ENCODE data around the gene TFIP11.
A peak's percentile ranks its signal among the peaks of the same experiment; 100 is the strongest.

Gene TFIP11

DNA sequence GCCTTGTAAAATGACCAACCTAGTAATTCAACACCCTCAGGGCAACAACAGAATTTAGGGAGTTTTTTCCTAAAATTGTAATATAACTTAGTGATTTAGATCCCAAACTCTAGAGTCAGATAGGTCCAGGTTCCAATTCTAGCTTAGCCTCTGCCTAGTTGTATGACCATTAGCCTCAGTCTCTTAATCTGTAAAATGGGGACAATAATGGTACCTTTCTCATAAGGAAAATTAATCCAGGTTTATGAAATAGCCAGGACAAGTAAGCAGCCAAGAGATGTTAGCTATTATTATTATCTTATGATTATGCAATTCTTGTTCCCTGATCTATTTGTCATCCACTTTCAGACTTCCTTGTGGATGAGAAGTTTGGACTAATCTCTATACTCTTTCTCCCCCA lies 4.1 kb downstream of the TFIP11 start:
- no peak for DNase-seq

GRCh38 chr22:26503758-26504157 lies 8.5 kb downstream of the TFIP11 start:
- no peak for DNase-seq

DNA sequence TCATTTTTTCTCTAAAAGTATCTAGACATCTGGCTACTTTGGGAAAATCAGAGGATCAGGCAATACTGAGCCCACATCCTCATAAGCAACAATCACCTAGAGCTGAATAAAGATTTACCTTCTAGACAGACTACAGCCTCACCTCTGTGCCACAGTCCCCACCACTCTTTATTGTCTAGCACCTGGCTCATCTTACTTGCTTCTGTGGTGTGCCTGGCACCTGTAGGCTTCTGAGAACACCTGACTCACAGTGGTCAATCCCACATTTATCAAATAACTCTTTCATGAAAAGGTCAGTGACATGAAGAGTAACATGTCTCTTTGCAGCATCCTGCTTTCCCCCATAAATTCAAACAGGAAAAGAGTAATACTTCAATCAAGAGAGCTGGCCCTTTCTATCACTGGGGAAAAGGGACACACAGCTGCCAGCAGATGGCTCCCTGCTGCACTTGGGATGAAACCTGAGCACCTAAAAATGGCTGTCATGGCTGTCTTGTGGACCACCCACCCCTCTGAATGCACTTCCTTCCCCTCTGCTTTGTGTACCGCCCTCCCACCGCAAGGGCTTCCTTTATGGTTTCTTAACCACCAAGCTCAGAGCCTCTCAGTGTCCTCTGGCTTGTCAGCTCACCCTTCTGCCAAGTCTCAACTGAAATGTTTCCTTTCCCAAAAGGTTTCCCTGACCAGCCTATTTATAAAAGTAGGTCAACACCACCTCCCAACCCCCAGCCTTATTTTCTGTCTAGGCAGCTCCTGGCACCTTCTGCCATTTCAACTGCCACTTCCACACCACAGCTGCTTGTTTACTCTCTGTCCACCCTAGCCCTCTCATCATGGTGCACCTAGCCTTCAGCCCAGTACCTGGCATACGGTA lies 9.3 kb downstream of the TFIP11 start:
- peak in 34 of 56 donors; percentile 1 to 74 (median 26) for DNase-seq

- DNase-seq: no peak
Observed at GRCh38 chr22:26501996-26502395, 10.3 kb downstream of the TFIP11 start.

DNA sequence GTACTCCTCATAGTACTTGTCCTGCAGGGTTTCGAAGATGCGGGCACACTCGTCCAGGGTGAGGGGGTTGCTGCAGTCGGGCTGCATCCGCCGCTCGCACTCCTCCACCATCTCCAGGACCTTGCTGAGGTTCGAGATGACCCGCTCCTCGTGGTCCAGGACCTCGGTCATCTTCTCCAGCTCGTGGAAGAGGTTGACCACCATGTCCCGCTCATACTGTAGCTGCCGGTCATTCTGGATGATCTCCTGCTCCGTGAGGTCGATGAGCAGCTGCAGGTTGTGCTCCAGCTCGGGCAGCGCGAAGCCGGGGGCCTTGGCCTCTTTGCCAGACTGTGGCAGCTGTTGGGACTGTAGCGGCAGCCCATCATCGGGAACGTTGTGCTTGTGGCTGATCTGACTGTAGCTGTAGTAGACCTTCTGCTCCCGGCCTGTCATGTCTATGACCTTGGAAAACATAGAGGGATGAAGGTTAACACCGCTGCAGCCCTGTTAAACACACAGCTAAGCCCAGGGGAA lies 13.0 kb downstream of the TFIP11 start:
- no peak for DNase-seq

DNA sequence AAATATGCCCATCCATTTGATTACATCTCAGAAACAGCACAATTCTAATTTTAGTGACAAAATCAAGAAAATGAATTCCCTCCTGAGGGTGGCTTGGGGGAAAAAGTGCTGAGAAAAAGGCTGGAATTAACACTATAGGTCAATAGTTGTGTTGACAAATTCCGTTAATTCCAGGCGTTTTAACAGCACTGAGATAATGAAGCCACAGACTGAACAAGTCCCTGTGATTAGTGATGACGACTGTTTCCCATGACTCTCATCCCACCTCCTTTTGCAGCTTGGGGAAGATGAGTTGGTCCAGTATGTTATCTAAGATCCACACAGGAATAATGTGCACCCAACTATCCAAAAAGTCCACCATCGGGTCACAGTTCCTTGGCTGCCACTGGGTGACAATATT lies 15.8 kb downstream of the TFIP11 start:
- DNase-seq: no peak

- DNase-seq: no peak
Observed at GRCh38 chr22:26494506-26494905, 17.8 kb downstream of the TFIP11 start.

- no peak for DNase-seq
Observed at GRCh38 chr22:26492220-26492619, 20.1 kb downstream of the TFIP11 start.

DNA sequence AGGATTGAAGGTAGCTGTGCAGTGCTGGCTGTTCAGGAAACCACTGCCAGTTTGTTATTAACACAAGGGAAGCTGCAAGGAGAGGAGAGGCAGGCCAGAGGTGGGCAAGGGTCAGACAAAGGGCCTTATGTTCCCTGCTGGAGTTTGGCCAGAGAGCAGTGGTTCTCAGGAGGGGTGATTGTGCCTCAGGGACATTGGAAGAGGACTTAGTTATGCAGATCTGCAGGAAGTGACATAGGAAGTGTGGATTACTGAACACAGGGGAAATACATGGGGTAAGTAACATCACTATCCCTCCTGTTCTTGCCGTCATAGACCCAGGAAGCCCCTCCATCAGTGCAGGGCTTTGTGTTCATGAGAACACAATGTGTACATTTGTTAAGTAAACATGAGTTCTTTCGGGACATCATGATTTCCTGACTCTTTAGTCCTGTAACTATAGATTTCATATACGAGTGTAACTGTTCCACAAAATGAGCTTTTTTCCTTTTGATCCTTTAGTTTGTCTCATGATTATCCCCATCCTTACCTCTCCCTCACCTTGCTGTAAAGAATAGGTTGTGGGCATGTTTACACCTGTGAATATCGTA lies 22.7 kb downstream of the TFIP11 start:
- no peak for DNase-seq

DNA sequence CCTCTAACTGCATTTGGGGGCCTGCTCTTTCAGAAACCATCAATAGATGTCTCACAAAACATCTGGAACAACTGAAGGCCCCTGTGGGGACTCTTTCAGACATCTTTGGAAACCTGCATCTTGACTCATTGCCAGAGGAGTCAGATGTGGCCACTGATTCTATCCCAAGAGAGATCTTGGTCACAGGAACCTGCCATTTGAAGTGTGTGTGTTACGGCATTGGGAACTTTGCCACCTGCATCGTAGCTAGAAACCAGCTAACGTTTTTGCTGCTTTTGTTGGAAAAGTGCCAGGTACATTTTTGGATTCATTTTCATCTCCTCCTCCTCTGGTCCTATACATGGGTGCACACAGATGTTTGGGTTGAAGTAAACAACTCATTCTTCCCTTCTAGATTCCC lies 24.3 kb downstream of the TFIP11 start:
- no peak for DNase-seq

GRCh38 chr22:26486394-26486793 lies 25.9 kb downstream of the TFIP11 start:
- peak in 4 of 56 donors; percentile 9 to 16 (median 11) for DNase-seq

GRCh38 chr22:26485806-26486390 lies 26.4 kb downstream of the TFIP11 start:
- no peak for DNase-seq

DNA sequence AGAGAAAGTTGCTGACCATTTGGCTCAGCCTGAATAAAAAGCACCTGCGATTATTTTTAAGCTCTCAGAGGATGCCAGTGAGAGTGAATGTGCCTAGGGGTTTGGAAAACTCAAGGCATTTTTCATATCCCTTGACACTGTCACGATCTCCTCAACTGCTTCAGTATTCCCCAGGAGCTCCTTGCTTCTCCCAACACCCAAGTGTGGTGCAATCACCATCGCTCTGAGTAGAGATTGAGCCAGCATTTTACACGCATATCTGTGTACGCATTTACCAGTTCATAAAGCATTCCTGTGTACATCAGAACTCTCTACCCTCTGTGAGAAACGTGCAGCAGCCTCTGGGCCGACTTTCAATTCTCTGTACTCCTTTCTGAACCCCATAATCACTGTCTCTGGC lies 27.3 kb downstream of the TFIP11 start:
- no peak for DNase-seq

DNA sequence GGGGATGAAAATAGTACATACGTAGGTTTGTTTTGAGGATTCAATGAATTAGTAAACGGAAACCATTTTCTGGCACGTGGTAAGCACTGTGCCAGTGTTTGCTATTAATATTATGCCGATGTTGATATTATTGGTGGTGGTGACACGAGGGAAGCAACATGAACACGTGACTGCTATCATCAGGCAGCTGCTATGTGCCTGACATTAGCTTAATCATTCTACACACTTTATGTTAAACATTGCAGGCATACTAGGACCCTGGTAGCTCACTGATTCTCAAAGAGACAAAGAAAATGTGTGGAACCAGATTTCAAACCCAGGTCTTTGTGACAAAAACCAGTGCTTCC lies 27.9 kb downstream of the TFIP11 start:
- no peak for DNase-seq

DNA sequence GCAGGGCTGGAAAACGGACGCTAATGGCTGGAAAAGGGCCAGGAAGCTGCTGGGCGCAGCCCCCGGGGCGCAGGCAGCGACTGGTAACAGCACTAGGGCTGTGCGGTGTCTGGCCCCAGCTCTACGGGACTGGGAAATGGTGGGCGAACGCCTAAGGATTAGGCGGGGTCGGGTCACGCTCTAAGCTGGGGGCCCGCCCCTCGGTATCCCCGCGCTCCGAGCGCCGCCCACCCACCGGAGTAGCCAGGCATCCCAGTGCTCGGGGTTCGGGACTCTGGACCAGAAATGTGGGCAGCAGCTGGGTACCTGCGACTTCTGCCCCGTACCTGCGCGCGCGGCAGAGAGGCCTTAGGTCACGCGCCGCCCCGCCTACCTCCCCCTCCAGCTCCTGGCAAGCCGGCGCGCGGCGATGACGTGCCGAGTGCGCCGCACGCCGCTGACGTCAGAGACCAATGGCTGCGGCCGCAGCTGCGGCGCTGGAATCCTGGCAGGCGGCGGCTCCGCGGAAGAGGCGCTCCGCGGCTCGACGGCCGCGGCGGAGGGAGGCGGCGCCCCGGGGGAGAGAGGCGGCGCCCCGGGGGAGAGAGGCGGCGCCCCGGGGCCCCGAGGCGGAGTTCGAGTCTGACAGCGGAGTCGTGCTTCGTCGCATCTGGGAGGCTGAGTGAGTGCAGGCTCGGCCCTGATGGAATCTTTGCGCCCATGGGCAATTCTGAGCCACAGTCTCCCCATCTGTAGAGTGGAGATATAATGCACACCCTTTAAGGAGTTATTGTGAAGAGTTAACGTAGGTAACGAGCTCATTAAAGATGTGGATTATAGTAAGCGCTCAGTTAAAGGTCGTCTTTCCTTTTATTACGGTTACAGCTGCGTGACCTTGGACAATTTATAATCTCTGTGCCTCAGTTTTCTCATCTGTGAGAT lies 28.6 kb downstream of the TFIP11 start, which contains the start of the genes HPS4 and SRRD:
HPS4 (minus strand) TSS at position 345 of the 921 bp plus-strand sequence. CDS start 2,021 bp downstream, outside the sequence.
SRRD (plus strand) TSS at position 439 of the 921 bp plus-strand sequence; CDS start at position 453, 14 bp downstream.
- DNase-seq: peak in 54 of 56 donors; percentile 36 to 89 (median 78)

GRCh38 chr22:26483043-26483438 lies 29.2 kb downstream of the TFIP11 start:
- DNase-seq: no peak

DNA sequence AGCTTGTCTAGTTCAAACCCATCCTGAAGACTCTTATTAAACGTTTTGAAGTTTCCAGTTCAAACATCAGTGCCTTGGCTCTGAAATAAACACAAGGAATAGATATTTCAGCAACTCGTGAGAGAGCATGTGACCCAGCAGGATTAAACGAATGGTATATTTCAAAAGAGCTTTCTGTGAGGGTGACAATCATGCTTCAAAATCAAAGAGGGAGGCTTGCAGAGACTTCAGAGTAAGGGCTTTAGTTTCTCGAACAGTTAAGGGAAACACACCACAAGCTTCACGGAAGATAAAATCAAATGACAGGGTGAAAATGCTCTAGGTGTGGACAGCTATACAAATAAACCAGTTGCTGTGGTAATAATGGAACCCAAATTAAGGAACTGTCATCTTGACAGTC lies 30.1 kb downstream of the TFIP11 start:
- no peak for DNase-seq

GRCh38 chr22:26481694-26482093 lies 30.6 kb downstream of the TFIP11 start:
- DNase-seq: no peak

DNA sequence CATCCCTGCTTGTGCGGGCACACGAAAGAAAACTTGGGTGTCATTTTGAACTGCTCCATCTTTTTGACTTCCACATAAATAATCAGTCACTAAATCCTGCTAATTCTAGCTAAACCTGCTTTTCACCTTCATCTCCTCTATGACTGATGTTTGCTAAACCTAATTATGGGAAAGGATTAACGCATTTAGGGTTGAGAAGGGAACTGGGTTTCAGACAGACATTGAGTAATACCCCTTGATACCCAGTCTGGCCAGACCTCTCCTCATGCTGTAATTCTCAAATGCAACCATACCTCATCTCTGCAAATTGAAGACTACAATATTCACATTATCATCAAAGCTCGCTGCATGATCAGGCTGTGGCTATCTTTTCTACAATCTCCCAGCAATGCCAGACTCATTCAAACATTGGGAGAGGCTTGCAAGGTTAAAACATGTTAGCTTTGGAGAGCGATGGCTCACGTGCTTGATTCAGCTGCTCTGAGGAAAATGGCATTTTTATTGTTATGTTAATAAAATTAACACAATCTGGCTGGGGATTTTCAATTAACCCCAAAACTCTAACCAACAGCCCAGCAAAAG lies 31.1 kb downstream of the TFIP11 start:
- no peak for DNase-seq

DNA sequence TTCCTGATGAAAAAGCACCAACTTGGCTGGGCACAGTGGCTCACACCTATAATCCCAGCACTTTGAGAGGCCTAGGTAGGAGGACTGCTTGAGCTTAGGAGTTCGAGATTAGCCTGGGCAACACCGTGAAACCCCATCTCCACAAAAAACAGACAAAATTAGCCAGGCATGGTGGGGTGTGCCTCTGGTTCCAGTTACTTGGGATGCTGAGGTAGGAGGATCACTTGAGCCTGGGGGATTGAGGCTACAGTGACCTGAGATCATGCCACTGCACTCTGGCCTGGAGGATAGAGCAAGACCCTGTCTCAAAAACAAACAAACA lies 31.7 kb downstream of the TFIP11 start:
- no peak for DNase-seq
